HG03196 (cell line): ENCODE data around the gene POLR3F.
"Not testable (repeated sequence)": the region's sequence is repeated elsewhere in the genome, so short reads cannot be mapped to it uniquely, and the experiment has no call there.

Experiments
- ATAC-seq: cut with Tn5 transposase; IDR thresholded peaks from one replicate; pipeline ENCODE4 v1.9.1; 2021; ENCODE audit not compliant: unreplicated experiment

POLR3F gene

GRCh38 chr20:18466894-18467730 is at the start of gene POLR3F, which contains the start of gene DZANK1:
TSS of gene POLR3F (plus strand) at chr20:18467390. CDS start at chr20:18467507, 117 bp downstream.
TSS of gene DZANK1 (minus strand) at chr20:18467030. CDS start at chr20:18465358, 1,672 bp downstream.
- peak; percentile 96 for ATAC-seq

GRCh38 chr20:18421608-18422007 is 45.6 kb upstream of the POLR3F start:
- ATAC-seq: no peak

GRCh38 chr20:18427214-18427613 is 40.0 kb upstream of the POLR3F start:
- ATAC-seq: no peak

GRCh38 chr20:18428490-18429173 is 38.6 kb upstream of the POLR3F start:
- no peak for ATAC-seq

GRCh38 chr20:18430172-18430826 is 36.9 kb upstream of the POLR3F start:
- no peak for ATAC-seq

GRCh38 chr20:18431206-18431605 is 36.0 kb upstream of the POLR3F start:
- no peak for ATAC-seq

GRCh38 chr20:18436847-18437246 is 30.3 kb upstream of the POLR3F start:
- no peak for ATAC-seq

- no peak for ATAC-seq
These were observed 26.8 kb upstream of the POLR3F start for GRCh38 chr20:18440403-18440802.

GRCh38 chr20:18443886-18444285 is 23.3 kb upstream of the POLR3F start:
- ATAC-seq: no peak

GRCh38 chr20:18456600-18456999 is 10.6 kb upstream of the POLR3F start:
- ATAC-seq: no peak

- ATAC-seq: no peak
These were observed 1.5 kb upstream of the POLR3F start for GRCh38 chr20:18465536-18466200.

GRCh38 chr20:18466574-18466893 is 656 bp upstream of the POLR3F start:
- ATAC-seq: no peak

GRCh38 chr20:18477218-18477617 is 10.0 kb downstream of the POLR3F start:
- ATAC-seq: no peak

- no peak for ATAC-seq
These were observed 10.6 kb downstream of the POLR3F start for GRCh38 chr20:18477821-18478220.

GRCh38 chr20:18481596-18481995 is 14.4 kb downstream of the POLR3F start:
- ATAC-seq: no peak

- no peak for ATAC-seq
These were observed 21.1 kb downstream of the POLR3F start for GRCh38 chr20:18488301-18488700.

GRCh38 chr20:18496042-18496441 is 28.9 kb downstream of the POLR3F start:
- no peak for ATAC-seq

- peak; percentile 97 for ATAC-seq
These were observed 29.8 kb downstream of the POLR3F start, which contains the start of gene RBBP9 for GRCh38 chr20:18496740-18497592. TSS of gene RBBP9 (minus strand) at chr20:18497225. CDS start at chr20:18497167, 58 bp downstream.

- ATAC-seq: no peak
These were observed 30.4 kb downstream of the POLR3F start for GRCh38 chr20:18497603-18498002.

- not testable (repeated sequence) for ATAC-seq
These were observed 34.5 kb downstream of the POLR3F start for GRCh38 chr20:18501672-18502071.
